ENCODE results near the gene SPOP.

- TF ChIP-seq CTCF (IDR thresholded peaks at IDR 0.05) = no peak
- no peak for TF ChIP-seq POLR2A (IDR thresholded peaks at IDR 0.05)
- no peak for TF ChIP-seq EP300 (IDR thresholded peaks at IDR 0.05; ENCODE audit: low read depth)
- TF ChIP-seq POLR2AphosphoS5 (IDR thresholded peaks at IDR 0.05) = no peak
These were observed 127.9 kb downstream of the SPOP start for GRCh38 chr17:49549691-49550678.
